Measurements from ENCODE around the gene RBM28.

DNA sequence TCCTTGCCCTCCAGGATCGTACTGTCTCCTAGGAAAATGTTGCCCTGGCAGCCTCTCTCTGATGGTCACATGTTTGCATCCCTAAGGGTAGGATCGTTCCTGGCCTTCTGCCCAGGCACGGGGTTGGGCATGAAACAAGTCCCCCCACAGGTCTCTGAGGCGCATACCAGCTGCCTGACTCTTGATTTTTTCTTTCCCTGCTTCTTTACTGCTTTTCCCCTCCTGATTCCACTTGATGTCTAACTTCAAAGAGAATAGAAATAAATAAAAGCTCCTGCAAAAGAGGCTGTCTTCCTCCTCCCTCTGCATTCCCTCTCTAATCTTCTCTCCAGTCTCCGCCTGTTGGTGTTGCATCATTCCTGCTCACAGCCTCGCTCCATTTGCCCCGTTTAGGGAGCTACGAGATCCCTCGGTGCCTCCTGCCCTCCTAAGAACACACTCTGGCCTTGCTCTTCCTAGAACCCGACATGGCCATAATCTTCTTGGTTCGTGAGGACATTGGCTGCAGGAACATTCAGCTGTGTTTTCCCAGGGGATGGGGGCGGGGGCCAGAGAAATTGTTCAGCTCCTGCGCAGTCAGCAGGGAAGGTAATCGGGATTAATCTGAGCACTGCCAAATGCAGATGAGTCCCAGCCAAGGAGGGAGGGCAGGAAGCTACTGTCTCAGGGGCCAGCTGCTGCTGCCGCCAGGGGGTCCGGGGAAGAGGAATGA, 76.7 kb downstream of the RBM28 start:
- TF ChIP-seq POLR2AphosphoS5 (IDR thresholded peaks at IDR 0.05) (no peak), POLR2A (IDR thresholded peaks at IDR 0.05) (no peak)
- TF ChIP-seq, protein P1, sequence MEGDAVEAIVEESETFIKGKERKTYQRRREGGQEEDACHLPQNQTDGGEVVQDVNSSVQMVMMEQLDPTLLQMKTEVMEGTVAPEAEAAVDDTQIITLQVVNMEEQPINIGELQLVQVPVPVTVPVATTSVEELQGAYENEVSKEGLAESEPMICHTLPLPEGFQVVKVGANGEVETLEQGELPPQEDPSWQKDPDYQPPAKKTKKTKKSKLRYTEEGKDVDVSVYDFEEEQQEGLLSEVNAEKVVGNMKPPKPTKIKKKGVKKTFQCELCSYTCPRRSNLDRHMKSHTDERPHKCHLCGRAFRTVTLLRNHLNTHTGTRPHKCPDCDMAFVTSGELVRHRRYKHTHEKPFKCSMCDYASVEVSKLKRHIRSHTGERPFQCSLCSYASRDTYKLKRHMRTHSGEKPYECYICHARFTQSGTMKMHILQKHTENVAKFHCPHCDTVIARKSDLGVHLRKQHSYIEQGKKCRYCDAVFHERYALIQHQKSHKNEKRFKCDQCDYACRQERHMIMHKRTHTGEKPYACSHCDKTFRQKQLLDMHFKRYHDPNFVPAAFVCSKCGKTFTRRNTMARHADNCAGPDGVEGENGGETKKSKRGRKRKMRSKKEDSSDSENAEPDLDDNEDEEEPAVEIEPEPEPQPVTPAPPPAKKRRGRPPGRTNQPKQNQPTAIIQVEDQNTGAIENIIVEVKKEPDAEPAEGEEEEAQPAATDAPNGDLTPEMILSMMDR (IDR thresholded peaks at IDR 0.05 in 8 of 11, conservative IDR thresholded peaks at IDR 0.05 in 3 of 11) = no peak
